ENCODE results near the gene DPM1. TPM values are rescaled to one million over a fixed set of nuclear protein-coding genes. Genes with fewer than 3 reads are reported as not detected.
A peak's percentile ranks its signal among the peaks of the same experiment; 100 is the strongest.

DPM1 gene
- total and polyA plus RNA-seq, 2 of the 8 experiments (the other 6 are each of a cell fraction or from before 2014, with no cell fraction given), result 42.3 to 57.0 TPM

- H3K27me3 ChIP-seq (replicated peaks in 1 of 4; ENCODE audit: control insufficient read depth in 3 of 4, extremely low read depth in 1 of 4, insufficient read depth in 3 of 4, low read length in 3 of 4), result no peaks in the 10 kb centered on the region
- peaks cover 23 to 59% of the 10 kb centered on the region in 2 experiments for H3K79me2 ChIP-seq (ENCODE audit: control insufficient read depth in 1 of 2, insufficient read depth in 2 of 2, low read length in 2 of 2)
- DNase-seq (ENCODE audit: low read depth in 1 of 2, low spot score in 2 of 2), result no peak
- H3K4me1 ChIP-seq (replicated peaks in 1 of 4; ENCODE audit: control insufficient read depth in 3 of 4, insufficient read depth in 4 of 4, low read length in 3 of 4), result peaks cover 4 to 8% (median 6%) of the 10 kb centered on the region in 4 experiments
- WGBS, 2 experiments (ENCODE audit: extremely low coverage in 1 of 2, insufficient coverage in 1 of 2, insufficient read length in 1 of 2, insufficient replicate concordance in 2 of 2, low coverage in 1 of 2, low lambda C conversion rate in 2 of 2, missing lambda C conversion rate in 1 of 2), result 90% methylated on average over 25 of the region's 25 CpGs; no CpG with 5 or more reads in 1 of the 2 experiments
- H3K9me3 ChIP-seq (ENCODE audit: insufficient read depth in 2 of 2, low read depth in 1 of 2, low read length in 1 of 2), result no peaks in the 10 kb centered on the region
- no peak overlapping the region for H2BK20ac ChIP-seq (ENCODE audit: low read length)
- H2BK15ac ChIP-seq (ENCODE audit: low read length), result no peak overlapping the region
- no peak overlapping the region for H3K18ac ChIP-seq (ENCODE audit: extremely low read depth, low read length)
- no peak overlapping the region for H3K23ac ChIP-seq (ENCODE audit: insufficient read length)
- H2AFZ ChIP-seq (ENCODE audit: low read length), result no peak overlapping the region
- peak overlapping the region; percentile 96 to 98 for H3K4me2 ChIP-seq (ENCODE audit: insufficient read depth in 1 of 2, low read depth in 2 of 2, low read length in 2 of 2)
- POLR2A ChIA-PET (ENCODE audit: partially characterized antibody), result interaction anchor here (2.0 kb wide), 1 partner anchor 16 kb away, joined by 5 read pairs; no protein-coding TSS in a partner anchor
- H3K27ac ChIP-seq (ENCODE audit: low read depth, low read length), result no peak overlapping the region
- no peak for TF ChIP-seq RAD21 (IDR thresholded peaks at IDR 0.05 in 1 of 2, conservative IDR thresholded peaks at IDR 0.05 in 1 of 2; ENCODE audit: low read depth in 2 of 2, low read length in 2 of 2)
- no peak for TF ChIP-seq CEBPB (IDR thresholded peaks at IDR 0.05; ENCODE audit: low read depth, low read length)
- no peak for TF ChIP-seq RXRA (IDR thresholded peaks at IDR 0.05; ENCODE audit: insufficient read depth, low read depth, low read length)
- TF ChIP-seq GABPA (IDR thresholded peaks at IDR 0.05; ENCODE audit: borderline replicate concordance, insufficient read depth, low read length), result no peak
- TF ChIP-seq ASH2L (IDR thresholded peaks at IDR 0.05; ENCODE audit: low read length), result no peak
- no peak for TF ChIP-seq GTF2F1 (IDR thresholded peaks at IDR 0.05; ENCODE audit: borderline replicate concordance, low read depth, low read length)
- no peak for TF ChIP-seq MAX (IDR thresholded peaks at IDR 0.05)
- TF ChIP-seq CBX5 (IDR thresholded peaks at IDR 0.05; ENCODE audit: low read depth, low read length), result no peak
- TF ChIP-seq HDAC6 (IDR thresholded peaks at IDR 0.05; ENCODE audit: low read depth, low read length), result no peak
- TF ChIP-seq FOSL1 (IDR thresholded peaks at IDR 0.05; ENCODE audit: insufficient read depth, low read depth, low read length), result no peak
- no peak overlapping the region for H3K56ac ChIP-seq (replicated peaks; ENCODE audit: insufficient read length, low read depth, low read length)
- CTCF ChIA-PET (ENCODE audit: partially characterized antibody), result no interaction called here
- no peak overlapping the region for H4K5ac ChIP-seq (ENCODE audit: insufficient read length, low read depth, low read length)
- peaks cover 0 to 4% (median 1%) of the 10 kb centered on the region in 4 experiments; a peak in 1 of 8 replicates for H3K36me3 ChIP-seq (ENCODE audit: control insufficient read depth in 2 of 4, insufficient read depth in 4 of 4, low read length in 3 of 4)
- peak overlapping the region in 3 of 4 experiments; percentile 80 to 97 (median 92); a peak in 5 of 7 replicates for H3K9ac ChIP-seq (replicated peaks in 1 of 4; ENCODE audit: extremely low read depth in 1 of 4, low read depth in 3 of 4, low read length in 3 of 4)
- no peak overlapping the region for H3K14ac ChIP-seq (ENCODE audit: insufficient read length)
- peaks cover 15% of the 10 kb centered on the region for H3K23me2 ChIP-seq (ENCODE audit: low read depth, low read length)
- no peak overlapping the region for H3K4ac ChIP-seq (replicated peaks; ENCODE audit: insufficient read length, low read depth, low read length)
- FAIRE-seq, result no peak
- peaks cover 14 to 20% of the 10 kb centered on the region in 2 experiments for H4K20me1 ChIP-seq (replicated peaks in 1 of 2; ENCODE audit: control insufficient read depth in 1 of 2, insufficient read depth in 2 of 2, low read length in 2 of 2)
- H3K79me1 ChIP-seq (ENCODE audit: low read depth, low read length), result peaks cover 8% of the 10 kb centered on the region; the same call in 1 of the 2 replicates
- no peak overlapping the region for H2BK120ac ChIP-seq (replicated peaks; ENCODE audit: low read depth, low read length)
- H4K8ac ChIP-seq (ENCODE audit: extremely low read depth, insufficient read depth, low read length), result peak overlapping the region; percentile 97; the same call in 1 of the 2 replicates
- peak overlapping the region; percentile 77 to 99 (median 94) for H3K4me3 ChIP-seq (ENCODE audit: extremely low read depth in 1 of 4, insufficient read depth in 2 of 4, low read depth in 3 of 4, low read length in 4 of 4)
- H2AK5ac ChIP-seq (ENCODE audit: low read depth, low read length), result no peak overlapping the region; the same call in 1 of the 2 replicates
- peak overlapping the region; percentile 66 for H2BK5ac ChIP-seq (ENCODE audit: low read depth, low read length)
- H4K91ac ChIP-seq (replicated peaks; ENCODE audit: insufficient read length, low read length), result no peak overlapping the region
- no peak overlapping the region for H2BK12ac ChIP-seq (ENCODE audit: low read depth, low read length)
Observed at GRCh38 chr20:50959543-50960126, 1.3 kb upstream of the DPM1 start.
